GM21423 (cell line): Measurements from ENCODE around the gene SREBF2.
"Not testable (repeated sequence)": the region's sequence is repeated elsewhere in the genome, so short reads cannot be mapped to it uniquely, and the experiment has no call there.

Experiments used
- ATAC-seq: cut with Tn5 transposase; IDR thresholded peaks from one replicate; pipeline ENCODE4 v1.9.1; 2021; ENCODE audit warnings: mild to moderate bottlenecking, moderate library complexity; ENCODE audit not compliant: unreplicated experiment

The SREBF2 gene

GRCh38 chr22:41820447-41820846, 12.5 kb upstream of the SREBF2 start:
- ATAC-seq: no peak

- ATAC-seq: no peak
These were observed 11.2 kb upstream of the SREBF2 start for GRCh38 chr22:41821471-41822316.

DNA sequence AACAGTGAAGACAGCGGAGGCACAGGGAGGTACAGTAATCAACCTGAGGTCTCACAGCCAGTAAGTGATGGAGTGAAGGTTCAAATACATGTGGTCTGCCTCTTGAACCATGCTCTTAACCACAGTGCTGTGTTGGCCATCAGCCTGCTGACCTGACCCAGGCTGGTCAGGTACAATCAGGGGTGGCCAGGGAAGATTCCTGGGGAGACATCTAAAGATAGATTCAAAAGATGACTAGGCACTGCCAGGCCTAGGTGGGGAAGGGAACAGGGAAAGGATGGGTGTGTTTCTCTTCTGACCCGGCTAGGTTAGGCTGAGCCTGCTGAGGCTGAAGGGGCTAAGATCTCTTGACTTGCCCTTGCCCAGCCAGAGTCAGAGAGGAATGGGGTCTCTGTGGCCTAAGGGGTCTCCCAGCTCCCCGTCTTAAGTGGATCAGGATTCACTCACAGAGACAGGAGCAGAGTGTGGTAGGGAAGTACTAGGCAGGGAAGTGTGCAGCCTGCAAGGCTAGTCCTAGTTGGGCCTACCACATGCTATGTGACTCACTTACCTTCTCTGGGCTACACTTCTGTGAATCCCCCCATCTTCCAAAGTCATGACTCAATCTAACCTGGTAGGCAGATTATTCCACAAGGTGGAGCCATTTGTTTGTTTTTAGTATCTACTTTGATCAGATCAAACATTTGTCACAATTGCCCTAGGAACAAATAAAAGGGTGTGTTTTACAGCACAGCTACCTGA, 10.4 kb upstream of the SREBF2 start:
- no peak for ATAC-seq

DNA sequence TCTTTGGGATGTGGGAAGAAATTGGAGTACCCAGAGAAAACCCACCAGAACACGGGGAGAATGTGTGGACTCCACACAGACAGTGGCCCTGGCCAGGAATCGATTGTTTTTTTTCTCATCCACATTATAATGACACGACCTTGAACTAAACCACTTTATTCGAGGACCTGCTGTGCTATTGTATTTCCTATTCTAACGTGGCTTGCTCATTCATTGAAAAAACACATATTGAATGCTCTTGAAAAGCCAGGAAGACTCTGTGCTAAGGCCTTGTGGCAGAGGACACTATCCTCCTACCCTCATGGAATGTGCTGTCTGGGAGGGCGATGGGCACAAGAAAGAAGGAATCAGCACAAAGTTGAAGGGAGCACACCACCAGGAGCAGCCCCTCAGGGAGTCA, 9.1 kb upstream of the SREBF2 start:
- ATAC-seq: no peak

GRCh38 chr22:41825376-41825775, 7.5 kb upstream of the SREBF2 start:
- no peak for ATAC-seq

DNA sequence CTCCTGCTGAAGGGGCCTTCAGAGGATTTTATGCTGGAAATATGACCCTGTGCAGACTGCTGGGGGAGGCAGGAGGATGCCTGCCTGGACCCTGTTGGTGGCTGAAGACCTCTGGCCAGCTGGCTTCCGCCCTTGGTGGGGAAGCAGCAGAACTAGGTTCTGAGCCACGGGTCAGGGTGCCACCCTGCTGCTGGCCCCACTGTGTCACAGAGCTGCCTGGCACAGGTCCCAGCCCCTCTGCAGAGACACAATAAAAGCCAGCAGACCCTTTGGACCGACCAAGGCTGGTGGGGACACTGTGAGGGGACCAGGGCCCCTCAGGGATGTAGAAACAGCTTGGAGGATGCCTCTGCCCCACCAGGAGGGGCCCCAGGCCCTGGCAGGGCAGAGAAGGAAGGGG, 6.9 kb upstream of the SREBF2 start:
- no peak for ATAC-seq

DNA sequence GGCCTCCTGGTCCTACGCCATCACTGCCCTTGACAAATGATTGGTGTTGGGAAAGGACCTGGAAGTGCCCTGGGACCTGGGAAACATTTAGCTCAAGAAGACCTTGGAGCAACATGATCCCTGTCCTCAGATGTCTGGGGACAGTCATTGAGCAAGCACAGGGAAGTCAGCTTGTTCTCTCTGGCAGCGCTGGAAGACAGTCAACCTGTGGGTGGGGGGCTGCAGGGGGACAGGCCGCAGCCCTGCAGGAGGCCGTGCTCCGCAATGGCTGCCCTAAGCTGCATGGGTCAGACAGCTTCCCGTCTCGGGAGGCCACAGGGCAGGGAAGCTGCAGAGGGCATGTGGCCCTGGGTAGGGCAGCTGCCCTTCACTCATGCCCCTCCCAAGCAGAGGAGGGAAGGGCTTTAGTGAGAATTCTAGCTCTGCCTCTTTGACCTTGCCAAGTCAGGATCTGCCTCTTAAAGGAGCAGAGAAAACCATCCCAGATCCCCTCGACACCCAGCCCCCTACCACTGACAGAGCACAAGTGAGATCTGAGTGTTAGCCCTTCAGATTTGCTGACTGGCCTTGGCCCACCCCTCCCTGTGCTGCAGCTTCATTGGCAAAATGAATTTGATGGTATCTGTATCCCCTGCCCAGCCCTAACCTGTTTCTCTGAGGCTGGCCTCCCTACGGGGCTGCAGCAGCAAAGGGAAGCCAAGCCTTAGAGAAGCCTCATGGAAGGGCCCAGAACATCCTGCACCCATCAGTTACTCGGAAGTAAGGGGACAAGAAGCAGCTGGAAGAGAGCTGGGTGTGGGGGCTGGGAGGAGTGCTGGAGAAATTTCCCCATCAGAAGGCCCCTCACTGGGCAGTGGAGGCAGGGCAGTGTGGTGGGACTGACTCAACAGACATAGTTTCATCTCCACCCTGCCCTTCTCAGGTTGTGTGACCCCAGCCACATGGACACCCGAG, 6.2 kb upstream of the SREBF2 start:
- no peak for ATAC-seq

DNA sequence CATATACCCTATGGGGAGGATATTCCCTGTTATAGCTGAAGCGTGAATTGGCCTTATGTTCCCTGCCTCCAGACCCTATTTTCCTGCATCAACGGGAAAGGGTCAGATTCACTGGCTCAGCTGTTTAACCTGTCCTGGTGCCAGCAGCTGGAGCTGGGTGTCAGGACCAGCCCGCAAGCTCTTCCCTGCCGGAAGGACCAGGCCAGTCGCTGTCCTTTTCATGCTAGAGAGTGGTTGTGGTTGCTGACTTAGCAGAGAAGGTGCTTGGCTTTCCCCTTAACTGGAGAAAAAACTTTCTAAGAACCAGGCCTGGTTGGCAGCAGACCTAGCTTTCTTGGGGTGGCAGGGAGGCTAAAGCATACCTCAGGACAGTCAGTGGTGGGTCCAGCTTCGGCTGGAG, 5.2 kb upstream of the SREBF2 start:
- ATAC-seq: no peak

GRCh38 chr22:41828516-41828915, 4.4 kb upstream of the SREBF2 start:
- no peak for ATAC-seq

- no peak for ATAC-seq
These were observed 2.7 kb upstream of the SREBF2 start for GRCh38 chr22:41830174-41830573.

- ATAC-seq: no peak
These were observed 1.5 kb upstream of the SREBF2 start for GRCh38 chr22:41831383-41831782.

- ATAC-seq: no peak
These were observed 915 bp upstream of the SREBF2 start for GRCh38 chr22:41831828-41832552.

GRCh38 chr22:41833369-41834004, 582 bp downstream of the SREBF2 start:
- peak; percentile 4 for ATAC-seq

DNA sequence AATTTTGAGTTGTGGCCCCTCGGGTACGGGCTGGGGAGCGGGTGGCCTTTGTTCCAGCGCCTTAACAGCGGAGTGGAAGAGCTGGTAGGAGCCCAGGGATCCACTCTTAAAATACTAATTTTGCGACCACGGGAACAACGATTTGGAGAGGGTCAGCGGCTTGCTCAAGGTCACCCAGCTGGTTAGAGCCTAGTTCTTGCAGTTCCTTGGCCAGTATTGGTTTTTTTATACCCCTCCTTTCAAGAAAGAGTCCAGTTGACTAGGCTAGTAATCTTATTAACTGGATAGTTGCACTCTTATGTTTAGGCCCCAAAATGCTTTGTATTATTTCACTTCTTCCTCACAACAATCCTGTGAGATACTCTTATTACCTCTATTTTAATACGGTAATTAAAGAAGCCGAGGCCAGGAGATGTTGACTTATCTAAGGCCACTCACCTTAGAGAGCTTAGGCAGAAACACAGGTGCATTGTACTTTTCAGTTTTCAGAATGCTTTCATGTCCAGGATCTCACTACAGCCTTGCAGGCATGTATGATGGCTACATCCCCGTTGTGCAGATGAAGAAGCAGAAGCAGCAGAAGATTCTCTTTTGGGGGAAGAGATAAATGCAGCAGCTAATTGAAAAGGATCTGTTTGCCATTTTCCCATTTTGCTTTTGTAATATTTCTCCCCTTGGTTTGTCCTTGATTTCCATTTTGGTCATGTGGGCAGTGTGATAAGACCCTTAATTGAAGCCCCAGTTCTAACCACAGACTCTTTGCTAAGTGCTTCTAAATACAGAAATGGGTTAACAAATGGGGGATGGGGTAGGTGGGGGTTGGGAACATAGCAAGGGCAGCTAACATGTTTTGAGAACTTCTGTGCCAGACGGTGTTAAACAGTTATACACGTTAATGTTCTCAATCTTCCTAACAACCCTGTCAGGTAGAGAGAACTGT, 1.4 kb downstream of the SREBF2 start:
- no peak for ATAC-seq

GRCh38 chr22:41835462-41835861, 2.6 kb downstream of the SREBF2 start:
- ATAC-seq: not testable (repeated sequence)

DNA sequence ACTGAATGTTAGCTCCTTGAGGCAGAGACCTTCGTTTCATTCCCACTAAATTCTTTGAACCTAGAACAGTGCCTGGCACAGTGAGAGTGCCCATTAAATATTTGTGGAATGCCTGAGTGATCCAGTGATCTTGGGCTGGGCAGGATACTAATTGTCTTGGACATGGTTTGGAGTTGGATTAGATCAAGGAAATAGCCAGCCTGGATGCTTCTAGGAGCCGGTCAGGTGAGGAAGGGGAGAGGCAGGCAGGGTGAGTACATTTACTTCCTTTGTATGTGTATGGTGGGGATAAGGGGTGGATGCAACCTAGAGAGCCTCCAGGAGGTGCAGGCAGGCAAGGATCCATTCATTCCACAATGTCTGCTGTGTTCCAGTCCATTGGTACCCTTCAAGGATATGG, 3.6 kb downstream of the SREBF2 start:
- ATAC-seq: no peak

- no peak for ATAC-seq
These were observed 6.1 kb downstream of the SREBF2 start for GRCh38 chr22:41838842-41839618.

- ATAC-seq: no peak
These were observed 7.3 kb downstream of the SREBF2 start for GRCh38 chr22:41840216-41840615.
